Measurements from ENCODE around the gene CRYM. TPM values are rescaled to one million over a fixed set of nuclear protein-coding genes. Genes with fewer than 3 reads are reported as not detected.
A peak's percentile ranks its signal among the peaks of the same experiment; 100 is the strongest.
"Not testable (repeated sequence)": the region's sequence is repeated elsewhere in the genome, so short reads cannot be mapped to it uniquely, and the experiment has no call there.

Gene CRYM
- total RNA-seq, 4 donors from 2014 or later = 0.81 TPM; not detected in 3

- TF ChIP-seq CTCF (IDR thresholded peaks at IDR 0.05) (no peak), POLR2A (IDR thresholded peaks at IDR 0.05) (no peak)
- intact Hi-C loops (cut with DNase I) = no loop called here
- no peak for DNase-seq
- WGBS, 2 donors = 92 to 96% methylated on average over 6 of the region's 6 CpGs
- Histone ChIP-seq H3K9me3 (no peaks in the 10 kb centered on the region), H3K4me3 (replicated peaks in 1 of 3) (no peak overlapping the region), H3K27me3 (no peaks in the 10 kb centered on the region), H3K4me1 (no peaks in the 10 kb centered on the region), H3K36me3 (no peaks in the 10 kb centered on the region), H3K27ac (no peak overlapping the region)
These were observed 43.6 kb upstream of the CRYM start for GRCh38 chr16:21321736-21322135.

- DNase-seq = no peak
- H3K4me3 ChIP-seq (replicated peaks in 1 of 3) = no peak overlapping the region
- intact Hi-C loops (cut with DNase I) = no loop called here
- TF ChIP-seq CTCF (IDR thresholded peaks at IDR 0.05) (no peak), POLR2A (IDR thresholded peaks at IDR 0.05) (no peak)
- no peaks in the 10 kb centered on the region for H3K4me1 ChIP-seq
- H3K27me3 ChIP-seq = no peaks in the 10 kb centered on the region
- H3K36me3 ChIP-seq = no peaks in the 10 kb centered on the region
- H3K27ac ChIP-seq = no peak overlapping the region
- H3K9me3 ChIP-seq = no peaks in the 10 kb centered on the region
- WGBS, 2 donors = 78 to 96% methylated on average over 1 of the region's 1 CpG
These were observed 36.2 kb upstream of the CRYM start for GRCh38 chr16:21314339-21314738.

- H3K27ac ChIP-seq; H3K27me3 ChIP-seq; intact Hi-C loops (cut with DNase I); H3K9me3 ChIP-seq; H3K4me3 ChIP-seq (replicated peaks in 1 of 3); H3K4me1 ChIP-seq; DNase-seq; H3K36me3 ChIP-seq: not testable (repeated sequence)
- 97 to 99% methylated on average over 15 to 16 of the region's 25 CpGs for WGBS, 2 donors
These were observed 34.8 kb upstream of the CRYM start for GRCh38 chr16:21312863-21313372.

GRCh38 chr16:21312046-21312445, 34.0 kb upstream of the CRYM start:
- WGBS, 2 donors = 93 to 94% methylated on average over 17 to 18 of the region's 18 CpGs
- H3K4me1 ChIP-seq; H3K9me3 ChIP-seq; H3K36me3 ChIP-seq; DNase-seq; H3K27ac ChIP-seq; H3K27me3 ChIP-seq; H3K4me3 ChIP-seq (replicated peaks in 1 of 3); intact Hi-C loops (cut with DNase I): not testable (repeated sequence)

- H3K36me3 ChIP-seq; intact Hi-C loops (cut with DNase I): not testable (repeated sequence)
- WGBS, 2 donors = 96% methylated on average over 5 of the region's 5 CpGs
These were observed 28.6 kb upstream of the CRYM start for GRCh38 chr16:21306712-21307111.

GRCh38 chr16:21302898-21303528, 24.9 kb upstream of the CRYM start:
- peaks cover 0 to 5% of the 10 kb centered on the region in 2 donors for H3K4me1 ChIP-seq
- TF ChIP-seq POLR2A (IDR thresholded peaks at IDR 0.05) (no peak), CTCF (IDR thresholded peaks at IDR 0.05) (no peak)
- no peaks in the 10 kb centered on the region for H3K27me3 ChIP-seq
- H3K36me3 ChIP-seq = no peaks in the 10 kb centered on the region
- no peak overlapping the region for H3K4me3 ChIP-seq (replicated peaks in 1 of 3)
- intact Hi-C loops (cut with DNase I) = loop anchor here (5.0 kb wide), 1 partner anchor 146 kb away; the partner anchor contains the start of gene LDAF1
- WGBS, 2 donors = 75 to 86% methylated on average over 4 of the region's 4 CpGs
- H3K9me3 ChIP-seq = no peaks in the 10 kb centered on the region
- no peak for DNase-seq
- H3K27ac ChIP-seq = peak overlapping the region in 1 of 3 donors; percentile 3

More at GRCh38 chr16:21306712-21307111, 28.6 kb upstream of the CRYM start:
- not testable (repeated sequence) for H3K27me3 ChIP-seq; H3K4me1 ChIP-seq; H3K4me3 ChIP-seq (replicated peaks in 1 of 3); H3K27ac ChIP-seq; DNase-seq; H3K9me3 ChIP-seq
